Keratinocyte (primary cell): ENCODE data around the gene GNL3.

Experiments
- EZH2 ChIP-seq: IDR thresholded peaks from one replicate; pipeline ENCODE4 v1.6.1; 2012; ENCODE audit warnings: inconsistent platforms, mild to moderate bottlenecking, low read length, moderate library complexity
- TF ChIP-seq, protein P1 (sequence below), 3 experiments: IDR thresholded peaks in 1 of 3; conservative IDR thresholded peaks in 1 of 3; optimal IDR thresholded peaks in 1 of 3; 2 replicates in 2 of 3; 3 replicates in 1 of 3; pipeline versions ENCODE3 to v1.5.1; 2011; ENCODE audit warnings: low read length in 3 of 3, mild to moderate bottlenecking in 3 of 3, moderate library complexity in 2 of 3, control low read depth in 1 of 3, inconsistent platforms in 1 of 3; ENCODE audit not compliant: insufficient read depth in 2 of 3; ENCODE audit errors: extremely low read depth in 1 of 3

DNA sequence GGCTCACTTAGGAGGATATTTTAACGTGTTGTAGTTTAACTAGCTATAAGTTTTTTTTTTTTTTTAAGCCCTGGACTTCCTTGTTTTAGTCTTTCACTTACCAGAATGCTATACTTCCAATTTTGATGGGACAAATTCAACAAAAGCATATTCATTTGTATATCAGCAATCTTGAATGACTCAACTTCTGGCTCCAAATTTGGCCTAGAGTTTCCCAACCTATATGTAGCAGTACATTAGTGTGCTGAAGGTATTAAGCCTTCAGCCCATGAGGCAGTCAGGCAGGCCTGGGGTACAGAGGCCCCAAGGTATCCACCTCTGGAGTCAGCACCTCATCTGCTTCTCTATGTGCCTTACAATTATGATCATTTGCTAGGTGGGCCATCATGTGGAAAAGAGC, 6.0 kb upstream of the GNL3 start:
- TF ChIP-seq, protein P1, sequence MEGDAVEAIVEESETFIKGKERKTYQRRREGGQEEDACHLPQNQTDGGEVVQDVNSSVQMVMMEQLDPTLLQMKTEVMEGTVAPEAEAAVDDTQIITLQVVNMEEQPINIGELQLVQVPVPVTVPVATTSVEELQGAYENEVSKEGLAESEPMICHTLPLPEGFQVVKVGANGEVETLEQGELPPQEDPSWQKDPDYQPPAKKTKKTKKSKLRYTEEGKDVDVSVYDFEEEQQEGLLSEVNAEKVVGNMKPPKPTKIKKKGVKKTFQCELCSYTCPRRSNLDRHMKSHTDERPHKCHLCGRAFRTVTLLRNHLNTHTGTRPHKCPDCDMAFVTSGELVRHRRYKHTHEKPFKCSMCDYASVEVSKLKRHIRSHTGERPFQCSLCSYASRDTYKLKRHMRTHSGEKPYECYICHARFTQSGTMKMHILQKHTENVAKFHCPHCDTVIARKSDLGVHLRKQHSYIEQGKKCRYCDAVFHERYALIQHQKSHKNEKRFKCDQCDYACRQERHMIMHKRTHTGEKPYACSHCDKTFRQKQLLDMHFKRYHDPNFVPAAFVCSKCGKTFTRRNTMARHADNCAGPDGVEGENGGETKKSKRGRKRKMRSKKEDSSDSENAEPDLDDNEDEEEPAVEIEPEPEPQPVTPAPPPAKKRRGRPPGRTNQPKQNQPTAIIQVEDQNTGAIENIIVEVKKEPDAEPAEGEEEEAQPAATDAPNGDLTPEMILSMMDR (optimal IDR thresholded peaks at IDR 0.05 in 1 of 3, IDR thresholded peaks at IDR 0.05 in 1 of 3, conservative IDR thresholded peaks at IDR 0.05 in 1 of 3; ENCODE audit: extremely low read depth in 1 of 3, insufficient read depth in 2 of 3, low read length in 3 of 3) = no peak
- TF ChIP-seq EZH2 = no peak
